Stimulated activated CD8-positive, alpha-beta memory T cell treated with anti-CD3 and anti-CD28 coated beads, Interleukin-7, amount 100 ng/mL, for 24 hours (primary cell): ENCODE data around the gene CEACAM18.
"Not testable (repeated sequence)": the region's sequence is repeated elsewhere in the genome, so short reads cannot be mapped to it uniquely, and the experiment has no call there.

ENCODE experiments used
- DNase-seq: peaks from one replicate; pipeline ENCODE4 v3.0.0-alpha.2; 2020; ENCODE audit warnings: low read depth

Gene CEACAM18

DNA sequence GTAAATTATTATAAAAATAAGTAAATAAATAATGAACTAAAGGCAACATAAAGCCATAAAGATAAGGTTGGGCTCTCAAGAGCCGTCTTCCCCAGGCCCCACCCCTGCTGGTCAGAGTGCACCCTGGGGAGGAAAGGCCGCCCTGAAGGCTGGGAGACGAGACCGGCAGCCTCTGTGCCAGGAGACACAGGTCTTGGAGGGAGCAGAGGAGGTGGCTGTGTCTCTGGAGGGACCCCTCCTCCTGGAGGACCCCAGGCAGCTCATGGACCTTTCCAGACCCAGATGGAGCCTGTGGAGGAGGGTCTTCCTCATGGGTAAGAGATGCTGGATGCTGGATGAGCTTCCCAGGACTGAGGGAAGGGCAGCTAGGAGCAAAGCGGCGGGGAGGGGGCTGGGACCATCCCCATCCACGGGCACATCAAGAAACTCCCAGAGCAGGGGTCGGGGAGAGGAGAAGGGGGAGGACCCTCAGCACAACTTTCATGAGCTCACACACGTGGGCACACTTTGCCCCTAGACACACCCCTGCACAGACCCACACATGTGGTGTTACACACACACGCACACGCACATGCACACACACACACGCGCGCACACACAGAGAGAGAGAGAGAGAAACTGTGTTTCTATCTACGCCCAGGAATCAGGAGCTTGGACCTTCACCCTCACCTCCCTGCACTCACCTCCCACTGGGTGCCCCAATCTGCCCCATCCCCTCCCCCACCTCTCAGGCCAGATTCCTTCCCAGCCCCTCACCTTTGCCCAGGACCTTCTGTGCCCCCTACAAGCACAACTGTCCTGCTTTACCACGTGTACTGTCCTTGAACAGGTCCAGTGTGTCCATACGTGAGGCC lies at the start of gene CEACAM18:
CEACAM18 (plus strand) TSS at position 159 of the 854 bp plus-strand sequence.
- no peak for DNase-seq

DNA sequence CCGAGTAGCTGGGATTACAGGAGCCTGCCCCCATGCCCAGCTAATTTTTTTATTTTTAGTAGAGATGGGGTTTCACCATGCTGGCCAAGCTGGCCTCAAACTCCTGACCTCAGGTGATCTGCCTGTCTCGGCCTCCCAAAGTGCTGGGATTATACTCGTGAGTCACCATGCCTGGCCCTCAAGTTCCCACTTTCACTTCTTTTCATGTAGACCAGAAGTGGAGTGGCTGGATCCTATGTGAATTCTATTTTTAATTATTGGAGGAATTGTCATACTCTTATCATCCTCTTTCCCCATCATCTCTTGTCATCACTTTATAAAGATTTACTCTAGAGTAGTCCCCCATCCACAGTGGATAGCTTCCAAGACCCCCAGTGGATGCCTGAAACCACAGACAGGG lies 48.1 kb upstream of the CEACAM18 start:
- no peak for DNase-seq

DNA sequence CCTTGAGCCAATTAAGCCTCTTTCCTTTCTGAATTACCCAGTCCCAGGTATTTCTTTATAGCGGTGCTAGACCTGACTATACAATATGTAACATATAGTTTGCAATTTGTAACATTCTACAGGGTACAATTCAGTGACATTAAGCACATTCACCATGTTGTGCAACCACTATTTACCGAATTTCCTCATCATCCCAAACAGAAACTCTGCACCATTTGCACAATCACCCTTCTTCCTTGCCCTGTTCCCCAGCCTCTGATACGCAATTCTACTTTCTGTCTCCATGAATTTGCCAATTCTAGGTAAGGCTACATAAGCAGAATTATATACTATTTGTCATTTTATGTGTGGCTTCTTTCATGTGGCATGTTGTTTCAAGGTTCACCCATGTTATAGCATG lies 47.2 kb upstream of the CEACAM18 start:
- DNase-seq: no peak

DNA sequence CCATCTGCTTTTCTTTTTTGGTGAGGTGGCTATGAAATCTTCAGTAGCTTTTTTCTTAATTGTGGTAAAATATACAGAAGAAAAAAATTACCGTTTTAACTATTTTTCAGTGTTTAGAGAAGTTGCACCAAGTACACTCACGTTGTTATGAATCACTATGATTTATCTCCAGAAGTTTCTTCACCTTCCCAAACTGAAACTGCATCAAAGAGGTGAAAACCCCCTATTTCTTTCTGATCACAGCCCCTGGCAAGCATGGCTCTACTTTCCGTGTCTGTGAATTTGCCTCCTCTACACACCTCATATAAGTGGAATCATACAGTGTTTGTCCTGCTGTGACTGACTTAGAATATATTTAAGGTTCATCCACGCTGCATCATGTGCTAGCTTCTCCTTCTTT lies 45.3 kb upstream of the CEACAM18 start:
- DNase-seq: no peak

DNA sequence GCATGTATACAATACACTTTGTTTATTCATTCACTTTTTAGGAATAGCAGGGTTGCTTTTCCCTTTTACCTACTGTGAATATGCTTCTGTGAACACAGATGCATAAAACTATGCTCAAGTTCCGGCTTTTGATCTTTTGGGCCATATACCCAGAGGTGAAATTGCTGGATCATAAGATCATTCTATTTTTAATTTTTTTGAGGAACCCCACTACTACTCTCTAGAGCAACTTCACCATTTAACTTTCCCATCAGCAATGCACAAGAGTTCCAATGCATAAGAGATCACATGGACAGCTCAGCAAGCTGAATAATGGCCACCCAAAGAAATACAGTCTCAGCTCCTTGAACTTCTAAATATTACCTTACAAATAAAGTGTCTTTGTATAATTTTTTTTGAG lies 43.9 kb upstream of the CEACAM18 start:
- no peak for DNase-seq

DNA sequence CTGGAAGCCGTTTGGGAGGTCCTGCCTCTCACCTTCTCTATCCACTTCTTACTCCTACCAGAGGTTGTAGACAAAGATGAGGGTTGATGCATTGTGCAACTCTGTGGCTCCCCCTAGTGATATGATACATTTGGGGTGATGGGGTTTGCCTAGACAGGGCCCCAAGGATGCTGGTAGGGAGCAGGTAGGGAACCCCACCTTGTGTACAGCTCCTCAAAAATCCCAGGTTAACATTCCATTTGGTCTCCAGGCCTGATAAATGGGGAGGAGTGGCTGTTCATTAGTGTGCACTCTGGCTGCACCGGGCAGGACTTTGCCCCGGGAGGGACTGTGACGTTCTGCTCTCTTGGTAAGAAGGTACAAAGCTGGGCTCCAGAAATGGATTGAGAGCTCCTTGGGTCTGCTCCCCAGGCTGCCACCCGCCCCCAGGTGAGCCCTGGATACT lies 39.3 kb upstream of the CEACAM18 start:
- no peak for DNase-seq

DNA sequence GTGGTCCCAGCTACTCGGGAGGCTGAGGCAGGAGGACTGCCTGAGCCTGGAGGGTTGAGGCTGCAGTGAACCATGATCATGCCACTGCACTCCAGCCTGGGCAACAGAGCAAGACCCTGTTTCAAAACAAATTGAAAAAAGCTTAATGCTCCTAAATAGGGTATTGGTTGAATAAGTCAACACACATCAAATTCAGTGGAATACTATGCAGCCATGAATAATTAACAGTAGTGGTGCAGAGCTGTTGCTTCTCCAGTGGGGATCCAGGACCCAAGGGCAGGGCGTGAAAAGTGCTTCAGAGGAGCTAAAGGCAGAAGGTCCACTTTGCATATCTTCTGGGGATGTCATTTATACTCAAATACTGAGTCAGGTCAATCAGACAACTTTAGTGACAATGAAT lies 38.3 kb upstream of the CEACAM18 start:
- no peak for DNase-seq

DNA sequence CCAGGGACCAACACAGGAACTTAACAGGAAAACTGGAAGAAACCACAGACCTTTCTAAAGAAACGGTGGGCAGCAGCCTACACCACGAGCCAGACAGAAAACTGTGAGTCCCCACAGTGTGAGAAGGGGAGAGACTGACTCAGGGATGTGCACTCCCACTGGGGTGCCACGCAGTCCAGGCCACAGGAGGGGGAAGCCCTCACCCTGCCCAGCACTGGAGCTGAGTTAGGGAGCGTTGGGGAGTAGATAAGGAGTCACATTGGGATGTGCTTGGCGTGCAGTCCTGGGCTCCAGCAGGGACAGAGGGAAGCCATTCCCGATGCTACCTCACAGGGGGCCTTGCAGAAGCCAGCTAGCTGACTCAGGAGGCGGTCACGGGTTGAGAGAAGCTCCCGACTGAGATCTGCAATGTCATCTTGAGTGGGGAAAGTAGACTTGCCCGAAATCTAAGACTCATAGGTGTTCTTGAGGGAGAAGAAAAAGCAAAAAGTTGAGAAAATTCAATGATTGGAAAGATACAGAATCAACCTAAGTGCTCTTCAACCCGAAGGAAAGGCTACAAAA lies 37.4 kb upstream of the CEACAM18 start:
- DNase-seq: peak; percentile 40

DNA sequence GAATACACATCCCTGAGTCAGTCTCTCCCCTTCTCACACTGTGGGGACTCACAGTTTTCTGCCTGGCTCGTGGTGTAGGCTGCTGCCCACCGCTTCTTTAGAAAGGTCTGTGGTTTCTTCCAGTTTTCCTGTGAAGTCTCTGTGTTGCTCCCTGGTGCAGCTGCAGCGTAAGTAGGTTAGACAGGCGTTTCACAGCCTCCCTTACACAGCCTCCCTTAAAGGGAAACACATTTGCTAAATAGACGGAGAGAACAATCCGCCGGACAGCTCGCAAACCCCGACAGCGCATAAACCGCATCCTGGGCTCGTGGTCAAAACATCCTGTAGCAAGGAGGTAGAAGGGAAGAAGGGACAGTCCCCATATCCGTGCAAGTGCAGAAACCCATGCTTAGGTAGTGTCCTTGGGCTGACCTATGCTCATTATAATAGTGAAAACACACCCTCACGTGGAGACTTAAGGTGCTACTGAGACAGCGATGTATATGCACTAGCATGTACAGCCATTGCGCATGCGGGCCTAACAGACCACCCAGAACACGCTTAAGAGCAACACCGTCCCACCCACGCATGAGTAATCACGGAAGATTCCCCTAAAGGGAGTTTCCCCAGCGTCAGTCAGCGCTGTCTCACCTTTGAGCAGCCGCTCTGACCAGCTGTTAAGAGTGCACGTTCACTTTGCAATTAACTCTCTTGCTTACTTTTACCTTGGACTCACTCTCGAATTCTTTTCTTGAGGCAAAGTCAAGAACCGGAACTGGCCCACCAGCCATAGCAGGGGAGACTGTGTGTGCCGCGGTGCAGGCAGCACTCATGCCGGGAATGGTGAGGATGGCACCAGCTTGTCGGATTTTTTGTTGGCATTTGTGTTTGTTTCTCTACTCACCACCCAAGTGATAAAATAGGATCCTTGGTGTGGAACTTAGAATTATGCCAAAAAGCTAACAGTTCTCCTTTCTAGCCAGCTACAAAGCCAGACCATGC lies 36.6 kb upstream of the CEACAM18 start:
- peak; percentile 76 for DNase-seq

DNA sequence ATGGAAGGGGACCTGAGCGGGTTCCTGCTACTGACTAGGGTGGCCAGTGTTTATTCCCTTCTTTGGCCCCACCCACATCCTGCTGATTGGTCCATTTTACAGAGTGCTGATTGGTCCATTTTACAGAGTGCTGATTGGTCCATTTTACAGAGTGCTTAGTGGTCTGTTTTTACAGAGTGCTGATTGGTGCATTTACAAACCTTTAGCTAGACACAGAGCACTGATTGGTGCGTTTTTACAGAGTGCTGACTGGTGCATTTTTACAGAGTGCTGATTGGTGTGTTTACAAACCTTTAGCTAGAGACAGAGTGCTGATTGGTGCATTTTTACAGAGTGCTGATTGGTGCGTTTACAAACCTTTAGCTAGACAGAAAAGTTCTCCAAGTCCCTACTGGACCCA lies 30.8 kb upstream of the CEACAM18 start:
- not testable (repeated sequence) for DNase-seq

DNA sequence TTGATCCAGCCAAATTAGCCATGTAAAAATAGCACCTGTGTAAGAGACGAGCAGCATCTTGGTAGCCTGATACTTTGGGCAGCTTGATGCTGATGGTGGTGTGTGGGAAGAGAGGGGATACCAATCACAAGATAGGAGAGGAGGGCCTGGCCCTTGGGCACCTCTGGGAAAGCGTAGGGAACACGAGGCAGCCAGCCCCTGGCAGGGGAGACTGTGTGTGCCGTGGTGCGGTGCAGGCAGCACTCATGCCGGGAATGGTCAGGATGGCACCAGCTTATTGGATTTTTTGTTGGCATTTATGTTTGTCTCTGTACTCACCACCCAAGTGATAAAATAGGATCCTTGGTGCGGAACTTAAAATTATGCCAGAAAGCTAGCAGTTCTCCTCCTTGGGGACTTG lies 30.3 kb upstream of the CEACAM18 start:
- DNase-seq: no peak

DNA sequence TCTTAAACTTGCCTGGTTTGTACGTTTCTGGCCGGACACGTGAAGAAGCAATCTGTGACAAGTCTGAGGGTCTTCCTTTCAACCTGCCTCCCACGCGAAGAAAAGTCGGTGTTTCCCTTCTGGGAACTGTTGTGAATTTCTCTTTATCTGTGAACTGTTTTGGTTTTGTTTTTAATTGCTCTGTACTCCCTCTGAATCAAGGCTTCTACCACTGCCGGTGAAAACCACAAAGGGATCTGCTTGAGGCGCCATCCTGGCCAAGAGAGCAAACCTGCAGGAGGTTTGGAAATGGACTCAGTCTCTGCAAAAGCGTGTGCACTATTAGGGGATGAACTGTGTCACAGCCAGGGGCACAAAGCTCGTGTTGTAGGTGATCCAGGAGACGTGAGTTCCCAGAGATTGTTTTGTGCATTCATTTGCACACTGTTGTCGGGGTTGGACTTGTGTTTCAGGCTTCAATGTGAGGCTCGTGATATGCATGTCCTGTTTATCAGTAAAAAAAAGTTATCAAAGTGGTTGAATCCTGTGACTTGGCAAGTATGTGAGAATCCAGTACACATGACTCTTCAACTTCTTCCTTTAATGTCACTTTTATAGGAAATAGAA lies 29.8 kb upstream of the CEACAM18 start:
- DNase-seq: no peak

DNA sequence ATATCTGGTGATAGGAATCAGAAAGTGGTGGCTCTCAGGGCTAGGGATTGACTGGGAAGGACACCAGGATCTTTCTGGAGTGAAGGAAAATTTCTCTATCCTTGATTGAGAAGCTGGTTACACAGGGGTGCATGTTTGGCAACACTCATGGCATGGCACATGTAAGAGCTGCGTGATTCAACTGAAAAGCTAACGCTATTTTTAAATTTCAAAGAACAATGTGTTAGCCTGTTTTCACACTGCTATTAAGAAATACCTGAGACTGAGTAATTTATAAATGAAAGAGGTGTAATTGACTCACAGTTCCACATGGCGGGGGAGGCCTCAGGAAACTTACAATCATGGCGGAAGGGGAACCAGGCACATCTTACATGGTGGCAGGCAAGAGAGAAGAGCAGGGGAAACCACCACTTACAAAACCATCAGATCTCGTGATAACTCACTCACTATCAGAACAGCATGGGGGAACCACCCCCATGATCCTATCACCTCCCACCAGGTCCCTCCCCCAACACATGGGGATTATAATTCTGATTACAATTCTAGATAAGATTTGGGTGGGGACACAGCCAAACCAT lies 27.5 kb upstream of the CEACAM18 start:
- no peak for DNase-seq

DNA sequence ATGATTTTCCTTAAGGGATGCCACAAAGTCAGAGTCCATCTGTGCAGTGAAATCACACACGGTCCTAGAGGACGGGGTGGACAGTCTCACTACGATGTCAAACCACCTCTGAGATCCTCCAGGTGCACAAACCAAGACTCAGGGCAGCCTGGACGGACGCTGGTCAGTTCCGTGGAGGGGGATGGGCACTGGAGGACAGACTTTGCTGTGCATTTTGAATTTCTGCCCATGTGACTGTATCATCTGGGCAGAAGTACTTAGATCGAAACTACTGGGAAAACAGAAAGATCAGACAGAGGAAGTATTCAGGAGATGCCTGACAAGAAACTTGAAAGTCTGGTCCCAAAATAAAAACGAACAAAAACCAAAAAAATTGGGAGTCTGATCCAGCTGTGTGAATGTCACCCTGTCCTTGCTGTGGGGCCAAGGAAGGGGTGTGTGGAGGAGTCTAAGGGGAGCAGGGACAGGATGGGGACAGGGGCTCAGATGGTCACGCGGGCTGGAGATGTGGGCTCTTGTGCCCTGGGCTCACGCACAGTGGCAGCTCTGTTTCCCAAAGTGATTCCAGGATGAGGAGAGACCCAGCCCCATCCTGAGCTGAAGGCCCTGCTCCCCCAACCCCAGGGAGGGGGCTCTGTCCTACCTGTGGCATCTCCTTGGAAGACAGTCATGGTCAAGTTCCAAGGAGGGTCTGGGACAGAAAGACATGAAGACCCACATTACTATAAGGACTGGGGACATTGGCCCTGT lies 21.6 kb upstream of the CEACAM18 start:
- DNase-seq: no peak

DNA sequence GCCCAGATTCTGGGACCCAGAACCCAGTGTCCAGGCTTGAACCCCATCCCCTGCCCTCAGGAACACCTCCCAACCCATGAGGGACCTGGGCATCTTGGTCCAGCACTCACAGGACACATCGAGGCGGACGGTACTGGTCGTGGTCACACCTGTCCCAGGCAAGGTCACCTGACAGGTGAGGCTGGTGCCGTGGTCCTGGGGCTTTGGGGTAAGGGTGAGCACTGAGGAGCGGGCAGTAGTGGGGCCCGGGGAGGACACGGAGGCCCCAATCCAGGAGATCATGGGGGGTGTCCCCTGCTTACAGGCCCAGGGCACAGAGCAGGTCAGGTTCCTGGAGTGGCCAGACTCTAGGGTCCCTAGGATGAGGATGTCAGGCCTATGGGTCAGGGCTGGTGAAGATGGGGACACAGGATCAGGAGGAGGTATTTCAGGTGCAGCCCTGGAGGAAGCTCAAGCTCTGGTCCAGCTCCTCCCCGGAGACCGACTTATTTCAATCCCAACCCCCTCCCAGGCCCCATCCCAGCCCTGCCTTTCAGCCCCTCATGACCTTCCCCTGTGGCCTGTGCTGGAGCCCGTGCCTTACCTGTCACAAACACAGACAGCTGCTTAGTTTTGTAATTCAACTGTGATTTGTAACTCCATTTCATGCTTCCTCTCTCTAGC lies 20.9 kb upstream of the CEACAM18 start:
- no peak for DNase-seq

DNA sequence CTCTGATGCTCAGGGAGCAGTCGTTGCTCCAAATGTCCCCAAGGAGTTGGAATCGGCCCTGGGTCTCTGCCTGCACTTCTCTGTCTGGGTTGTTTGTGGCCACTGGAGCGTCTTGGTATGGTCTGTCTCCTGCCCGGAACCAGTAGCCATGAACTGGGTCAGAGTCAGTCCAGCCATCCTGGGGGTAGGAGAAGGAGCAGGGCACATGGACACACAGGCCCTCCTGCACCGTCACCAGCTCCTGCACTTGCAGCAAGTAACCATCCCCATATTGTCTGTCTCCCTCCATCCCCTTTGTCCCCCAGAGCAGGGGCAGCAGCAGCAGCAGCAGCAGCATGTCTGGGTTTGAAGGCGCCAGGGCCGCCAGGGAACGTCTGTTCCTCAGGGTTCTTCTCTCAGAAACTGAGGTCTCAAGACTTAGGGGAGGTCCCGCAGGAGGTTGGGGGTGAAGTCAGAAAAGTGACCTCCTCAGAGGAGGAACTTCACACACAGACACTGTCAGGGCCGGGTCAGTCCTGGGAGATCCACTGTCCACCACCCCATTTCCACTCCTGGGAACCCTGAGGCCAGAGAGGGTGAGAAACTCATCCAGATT lies 20.2 kb upstream of the CEACAM18 start, which contains the start of gene SIGLEC8:
SIGLEC8 (minus strand) TSS at position 404 of the 595 bp plus-strand sequence; CDS start at position 337, 67 bp downstream.
- no peak for DNase-seq

DNA sequence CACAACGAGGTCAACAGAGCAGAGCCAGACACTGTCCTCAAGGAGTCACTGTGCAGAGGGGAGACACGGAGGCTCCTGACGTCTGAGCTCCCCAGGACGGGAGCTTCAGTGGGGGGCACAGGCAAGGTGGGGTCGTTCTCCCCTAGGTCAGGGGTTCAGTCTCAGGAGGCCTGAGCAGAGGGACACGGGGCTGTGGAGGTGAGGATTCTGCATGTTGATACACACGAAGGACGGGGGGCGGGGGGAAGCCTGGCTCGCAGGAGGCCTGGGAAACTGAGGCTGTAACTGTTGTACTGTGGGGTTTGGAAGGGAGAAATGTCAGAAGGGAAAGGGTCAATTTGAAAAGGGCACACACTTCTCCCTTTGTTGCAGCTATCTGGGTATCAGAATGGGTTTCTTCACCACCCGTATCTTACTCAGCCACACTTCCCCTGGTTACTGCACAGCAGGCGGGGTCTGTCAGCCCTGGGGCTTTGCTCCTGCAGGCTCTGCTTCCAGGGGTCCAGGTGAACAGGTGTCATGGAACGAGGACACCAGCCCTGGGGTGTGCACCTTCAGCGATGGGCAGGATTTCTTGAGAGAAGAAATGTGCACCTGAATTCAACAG lies 19.3 kb upstream of the CEACAM18 start:
- no peak for DNase-seq

DNA sequence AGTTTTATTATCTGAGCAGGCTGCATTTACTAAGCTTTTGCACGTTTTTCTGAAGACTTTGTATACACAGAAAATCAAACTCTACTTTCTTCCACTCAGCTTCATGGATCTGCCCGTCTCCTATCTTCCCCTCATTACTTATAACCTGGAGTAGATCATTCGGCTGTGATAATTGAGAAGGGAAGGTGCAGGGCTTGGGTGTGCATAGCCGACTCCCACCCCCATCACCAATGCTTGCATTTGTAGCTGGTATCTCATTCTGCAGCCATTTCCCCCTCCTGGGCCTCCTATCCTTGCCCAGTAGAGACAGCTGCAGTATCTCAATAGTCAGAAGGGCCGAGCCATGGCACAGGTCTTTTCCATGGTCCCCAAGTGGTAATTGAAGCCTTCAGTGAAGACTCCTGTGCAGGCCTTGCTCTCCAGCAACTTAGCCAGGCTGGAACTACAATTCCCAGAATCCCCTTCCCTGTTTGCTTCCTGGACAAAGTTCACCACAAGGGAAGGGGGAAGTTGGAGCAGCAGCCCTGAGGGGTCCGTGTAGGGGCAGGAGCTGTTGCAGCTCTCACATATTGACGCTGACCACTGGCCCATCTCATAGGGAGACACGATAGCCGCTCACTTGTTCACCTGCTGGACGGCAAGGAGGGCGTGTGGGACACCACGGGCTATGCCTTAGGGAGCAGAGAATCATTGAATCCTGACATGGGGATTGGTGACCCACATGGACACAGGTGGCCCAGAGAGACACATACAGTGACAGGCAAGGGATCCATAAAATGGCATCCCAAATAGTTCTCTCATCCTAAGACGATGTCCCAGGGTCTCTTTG lies 18.0 kb upstream of the CEACAM18 start:
- no peak for DNase-seq
